H1 (cell line): ENCODE measurements around the gene CYTIP. TPM values are rescaled to one million over a fixed set of nuclear protein-coding genes. Genes with fewer than 3 reads are reported as not detected.

ENCODE experiments used
- CTCF ChIA-PET: fragments of 300-600 bp; sonication (Branson Sonifier 250); formaldehyde crosslinking; loops from one replicate; lab custom pipeline; 2021; ENCODE audit not compliant: partially characterized antibody; lab: Charles Lee
- POLR2A ChIA-PET: fragments of 300-600 bp; sonication (Branson Sonifier 250); formaldehyde crosslinking; loops from one replicate; lab custom pipeline; 2021; ENCODE audit warnings: inconsistent platforms; ENCODE audit not compliant: partially characterized antibody; lab: Charles Lee
- DNase-seq, 2 experiments: peaks; one replicate each; pipeline versions ENCODE4 v3.0.0 to v3.0.0-alpha.2; 2010 to 2022; ENCODE audit warnings: low spot score in 2 of 2, low read depth in 1 of 2, mixed read lengths in 1 of 2
- FAIRE-seq: peaks from 2 replicates; lab custom pipeline; 2011; peaks lifted over from hg19 to GRCh38; lab: Jason Lieb, UNC
- H2AFZ ChIP-seq: 2 replicates; pipeline ENCODE4 v1.8.1; 2012; ENCODE audit warnings: low read length, inconsistent platforms
- H2AK5ac ChIP-seq: 2 replicates; pipeline ENCODE4 v1.6.1; 2013; ENCODE audit warnings: low read depth, low read length
- H2BK120ac ChIP-seq: replicated peaks from 2 replicates; pipeline ENCODE3; 2013; ENCODE audit warnings: low read depth, low read length, inconsistent platforms
- H2BK12ac ChIP-seq: 2 replicates; pipeline ENCODE4 v1.6.1; 2013; ENCODE audit warnings: low read depth, low read length
- H2BK15ac ChIP-seq: 2 replicates; pipeline ENCODE4 v1.6.1; 2013; ENCODE audit warnings: low read length
- H2BK20ac ChIP-seq: 2 replicates; pipeline ENCODE4 v1.6.1; 2013; ENCODE audit warnings: low read length
- H2BK5ac ChIP-seq: 2 replicates; pipeline ENCODE4 v1.6.1; 2013; ENCODE audit warnings: low read depth, low read length
- H3K14ac ChIP-seq: 2 replicates; pipeline ENCODE4 v1.6.1; 2013; ENCODE audit warnings: inconsistent platforms; ENCODE audit not compliant: insufficient read length
- H3K18ac ChIP-seq: 2 replicates; pipeline ENCODE4 v1.6.1; 2013; ENCODE audit warnings: low read length; ENCODE audit errors: extremely low read depth
- H3K23ac ChIP-seq: 2 replicates; pipeline ENCODE4 v1.6.1; 2013; ENCODE audit warnings: inconsistent platforms; ENCODE audit not compliant: insufficient read length
- H3K23me2 ChIP-seq: 2 replicates; pipeline ENCODE4 v1.6.1; 2013; ENCODE audit warnings: low read depth, low read length
- H3K27ac ChIP-seq: 2 replicates; pipeline ENCODE4 v1.6.1; 2011; ENCODE audit warnings: low read depth, low read length, inconsistent platforms
- H3K27me3 ChIP-seq, 4 experiments: replicated peaks in 1 of 4; 1 replicate in 1 of 4; 2 replicates in 3 of 4; pipeline versions ENCODE4 v1.6.1 to v1.8.1; 2011 to 2013; ENCODE audit warnings: low read length in 3 of 4, mild to moderate bottlenecking in 3 of 4, inconsistent platforms in 2 of 4, mixed read lengths in 2 of 4, moderate library complexity in 1 of 4; ENCODE audit not compliant: control insufficient read depth in 3 of 4, insufficient read depth in 3 of 4; ENCODE audit errors: extremely low read depth in 1 of 4
- H3K36me3 ChIP-seq, 4 experiments: 2 replicates each; pipeline versions ENCODE4 v1.6.1 to v1.8.1; 2011 to 2013; ENCODE audit warnings: mild to moderate bottlenecking in 4 of 4, low read length in 3 of 4, moderate library complexity in 2 of 4, control low read depth in 1 of 4, inconsistent platforms in 1 of 4; ENCODE audit not compliant: insufficient read depth in 4 of 4, control insufficient read depth in 2 of 4
- H3K4ac ChIP-seq: replicated peaks from 2 replicates; pipeline ENCODE3; 2013; ENCODE audit warnings: low read length, low read depth, mixed read lengths, inconsistent platforms; ENCODE audit not compliant: insufficient read length
- H3K4me1 ChIP-seq, 4 experiments: replicated peaks in 1 of 4; 1 replicate in 1 of 4; 2 replicates in 3 of 4; pipeline versions ENCODE4 v1.6.1 to v1.8.1; 2011 to 2013; ENCODE audit warnings: low read length in 3 of 4, inconsistent platforms in 2 of 4, mixed read lengths in 1 of 4; ENCODE audit not compliant: insufficient read depth in 4 of 4, control insufficient read depth in 3 of 4
- H3K4me2 ChIP-seq, 2 experiments: 2 replicates each; pipeline versions ENCODE4 v1.6.1 to v1.8.1; 2011 to 2013; ENCODE audit warnings: low read depth in 2 of 2, low read length in 2 of 2, control low read depth in 1 of 2, inconsistent platforms in 1 of 2, mild to moderate bottlenecking in 1 of 2; ENCODE audit not compliant: insufficient read depth in 1 of 2
- H3K4me3 ChIP-seq, 4 experiments: fragments of 200-600, 300-600 bp in 1 of 4; sonication (generic), shearing (Covaris generic), sonication (Bioruptor Twin) in 1 of 4; 2 replicates each; pipeline versions ENCODE4 v1.5.1 to v1.8.1; 2011 to 2016; ENCODE audit warnings: low read length in 4 of 4, low read depth in 3 of 4, control low read depth in 2 of 4, inconsistent platforms in 2 of 4, mild to moderate bottlenecking in 2 of 4, mixed read lengths in 1 of 4, moderate library complexity in 1 of 4; ENCODE audit not compliant: insufficient read depth in 2 of 4; ENCODE audit errors: extremely low read depth in 1 of 4
- H3K56ac ChIP-seq: replicated peaks from 2 replicates; pipeline ENCODE3; 2013; ENCODE audit warnings: low read depth, mild to moderate bottlenecking, mixed read lengths, low read length, inconsistent platforms; ENCODE audit not compliant: insufficient read length
- H3K79me1 ChIP-seq: 2 replicates; pipeline ENCODE4 v1.6.1; 2013; ENCODE audit warnings: low read depth, low read length, control low read depth
- H3K79me2 ChIP-seq, 2 experiments: 2 replicates each; pipeline versions ENCODE4 v1.6.1 to v1.8.1; 2012 to 2013; ENCODE audit warnings: low read length in 2 of 2, mild to moderate bottlenecking in 2 of 2, inconsistent platforms in 1 of 2; ENCODE audit not compliant: insufficient read depth in 2 of 2, control insufficient read depth in 1 of 2
- H3K9ac ChIP-seq, 4 experiments: replicated peaks in 1 of 4; 1 replicate in 1 of 4; 2 replicates in 3 of 4; pipeline versions ENCODE4 v1.6.1 to v1.8.1; 2011 to 2013; ENCODE audit warnings: low read depth in 3 of 4, low read length in 3 of 4, control low read depth in 2 of 4, mild to moderate bottlenecking in 2 of 4, moderate library complexity in 2 of 4, inconsistent platforms in 1 of 4; ENCODE audit errors: extremely low read depth in 1 of 4
- H3K9me3 ChIP-seq, 2 experiments: 2 replicates each; pipeline versions ENCODE4 v1.6.1 to v1.8.1; 2012 to 2013; ENCODE audit warnings: mild to moderate bottlenecking in 2 of 2, moderate library complexity in 2 of 2, control low read depth in 1 of 2, inconsistent platforms in 1 of 2, low read depth in 1 of 2, low read length in 1 of 2, mixed read lengths in 1 of 2; ENCODE audit not compliant: insufficient read depth in 2 of 2
- H4K20me1 ChIP-seq, 2 experiments: replicated peaks in 1 of 2; 2 replicates each; pipeline versions ENCODE3 to v1.8.1; 2011 to 2013; ENCODE audit warnings: inconsistent platforms in 2 of 2, low read length in 2 of 2, mild to moderate bottlenecking in 1 of 2; ENCODE audit not compliant: insufficient read depth in 2 of 2, control insufficient read depth in 1 of 2
- H4K5ac ChIP-seq: 2 replicates; pipeline ENCODE4 v1.6.1; 2013; ENCODE audit warnings: low read length, low read depth, mixed read lengths, inconsistent platforms; ENCODE audit not compliant: insufficient read length
- H4K8ac ChIP-seq: 2 replicates; pipeline ENCODE4 v1.8.0; 2013; ENCODE audit warnings: mild to moderate bottlenecking, moderate library complexity, low read length, inconsistent platforms; ENCODE audit not compliant: insufficient read depth; ENCODE audit errors: extremely low read depth
- H4K91ac ChIP-seq: replicated peaks from 2 replicates; pipeline ENCODE3; 2013; ENCODE audit warnings: low read length, mixed read lengths, inconsistent platforms; ENCODE audit not compliant: insufficient read length
- ATF3 ChIP-seq: IDR thresholded peaks from 2 replicates; pipeline ENCODE4 v1.6.1; 2011; ENCODE audit warnings: low read depth, mild to moderate bottlenecking, low read length; ENCODE audit not compliant: insufficient read depth
- BCL11A ChIP-seq, 2 experiments: IDR thresholded peaks; one replicate each; pipeline ENCODE4 v1.6.1; 2011; ENCODE audit warnings: low read depth in 2 of 2, low read length in 2 of 2, mild to moderate bottlenecking in 2 of 2
- BRCA1 ChIP-seq: IDR thresholded peaks from 2 replicates; pipeline ENCODE4 v1.6.1; 2012; ENCODE audit warnings: low read depth, low read length, improper control_type of control experiment
- CHD1 ChIP-seq: IDR thresholded peaks from 2 replicates; pipeline ENCODE4 v1.6.1; 2012; ENCODE audit warnings: low read depth, low read length, improper control_type of control experiment
- CTBP2 ChIP-seq: IDR thresholded peaks from 2 replicates; pipeline ENCODE4 v1.7.0; 2011; ENCODE audit warnings: borderline replicate concordance, mild to moderate bottlenecking, moderate library complexity, mixed read lengths, low read length; ENCODE audit not compliant: insufficient read depth, insufficient read length
- EGR1 ChIP-seq: IDR thresholded peaks from 2 replicates; pipeline ENCODE4 v1.6.1; 2011; ENCODE audit warnings: low read depth, low read length, borderline replicate concordance
- EZH2 ChIP-seq: fragments of 200-600 bp; sonication (generic); IDR thresholded peaks from 2 replicates; pipeline ENCODE4 v1.7.1; 2012; ENCODE audit warnings: low read depth, mild to moderate bottlenecking, moderate library complexity, low read length, inconsistent platforms; ENCODE audit not compliant: severe bottlenecking
- GTF2F1 ChIP-seq: IDR thresholded peaks from 2 replicates; pipeline ENCODE4 v1.6.1; 2012; ENCODE audit warnings: low read depth, low read length, improper control_type of control experiment, borderline replicate concordance
- KDM1A ChIP-seq: fragments of 200-600, 300-600 bp; sonication (generic); IDR thresholded peaks from 2 replicates; pipeline ENCODE4 v1.7.1; 2016; ENCODE audit warnings: mild to moderate bottlenecking, low read length, borderline replicate concordance
- NANOG ChIP-seq: IDR thresholded peaks from 2 replicates; pipeline ENCODE4 v1.6.1; 2011; ENCODE audit warnings: low read length, low read depth, mild to moderate bottlenecking, inconsistent platforms; ENCODE audit not compliant: insufficient read depth, poor library complexity, severe bottlenecking
- RAD21 ChIP-seq, 2 experiments: IDR thresholded peaks in 1 of 2; conservative IDR thresholded peaks in 1 of 2; 2 replicates each; pipeline ENCODE4 v1.6.1; 2011; ENCODE audit warnings: low read depth in 2 of 2, low read length in 2 of 2, improper control_type of control experiment in 1 of 2, inconsistent platforms in 1 of 2, mild to moderate bottlenecking in 1 of 2, moderate library complexity in 1 of 2
- SP1 ChIP-seq: IDR thresholded peaks from 2 replicates; pipeline ENCODE4 v1.6.1; 2011; ENCODE audit warnings: low read depth, low read length
- TCF12 ChIP-seq: IDR thresholded peaks from 2 replicates; pipeline ENCODE4 v1.6.1; 2011; ENCODE audit warnings: low read depth, mild to moderate bottlenecking, low read length
- ZNF274 ChIP-seq: IDR thresholded peaks from 2 replicates; pipeline ENCODE4 v1.7.0; 2012; ENCODE audit warnings: low read length, borderline replicate concordance; ENCODE audit errors: extremely low read depth
- WGBS, 2 experiments: shearing (Covaris generic) in 1 of 2; methylation state at CpG; one replicate each; pipeline versions ENCODE4 v1.1.6 to v1.1.7; 2013 to 2015; ENCODE audit warnings: low lambda C conversion rate in 2 of 2, mixed read lengths in 2 of 2, inconsistent platforms in 1 of 2, low coverage in 1 of 2, missing lambda C conversion rate in 1 of 2; ENCODE audit not compliant: insufficient replicate concordance in 2 of 2, insufficient coverage in 1 of 2, insufficient read length in 1 of 2; ENCODE audit errors: extremely low coverage in 1 of 2, missing lambda C conversion rate in 1 of 2; 5-methylcytosine and 5-hydroxymethylcytosine counted together
- polyA plus RNA-seq, 7 experiments: library from polyadenylated mRNA; depleted of rRNA in 3 of 7; stranded (reverse) in 5 of 7; unstranded in 2 of 7; fragments of >200 nt in 5 of 7; fragments of 200-250 nt in 2 of 7; gene quantifications; 1 replicate in 5 of 7; 2 replicates in 1 of 7; 4 replicates in 1 of 7; pipeline versions ENCODE4 v1.2.1 to v1.2.3, GENCODE V29; 2011 to 2013; ENCODE audit warnings: missing spikeins in 2 of 7, mixed read lengths in 2 of 7
- total RNA-seq: library from RNA; stranded (reverse); fragmentation: NEBNext Ultra II Directional; extraction: Animal tissue kit (Norgen Biotek cat#: 25700); gene quantifications from 2 replicates; pipeline ENCODE4 v1.2.1, GENCODE V29; 2021

The CYTIP gene
- total and polyA plus RNA-seq, 2 of the 8 experiments (the other 6 are each of a cell fraction or from before 2014, with no cell fraction given): 0.12 TPM; not detected in 1

DNA sequence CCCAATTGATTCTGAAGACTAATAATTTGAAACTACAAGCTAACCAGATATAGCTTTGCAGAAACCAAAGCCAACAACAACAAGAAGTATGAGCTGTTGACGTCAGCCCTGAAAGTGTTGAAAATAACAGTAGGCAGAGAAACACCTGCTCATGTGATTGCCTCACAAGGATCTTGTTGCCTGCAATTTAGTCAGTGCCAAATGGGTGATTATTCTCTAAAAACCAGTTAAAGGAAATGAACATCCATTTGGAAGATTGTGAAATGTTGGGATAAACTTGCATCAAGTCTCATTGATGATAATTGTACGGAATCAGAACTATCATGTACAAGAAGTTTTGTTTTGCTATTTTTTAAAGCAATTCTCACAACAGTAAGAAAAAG, 2.8 kb downstream of the CYTIP start:
- TF ChIP-seq CHD1 (no peak), GTF2F1 (no peak), SP1 (no peak), TCF12 (no peak), EGR1 (no peak), ZNF274 (no peak), BRCA1 (no peak), KDM1A (no peak), ATF3 (no peak), BCL11A (IDR thresholded peaks at IDR 0.05; ENCODE audit: low read depth in 2 of 2, low read length in 2 of 2) (no peak), NANOG (no peak), RAD21 (IDR thresholded peaks at IDR 0.05 in 1 of 2, conservative IDR thresholded peaks at IDR 0.05 in 1 of 2; ENCODE audit: low read depth in 2 of 2, low read length in 2 of 2) (no peak), EZH2 (no peak), CTBP2 (no peak)
- H3K23me2 ChIP-seq: no peaks in the 10 kb centered on the region; the same call in 1 of the 2 replicates
- H4K20me1 ChIP-seq: no peaks in the 10 kb centered on the region
- H2BK5ac ChIP-seq: no peak overlapping the region
- POLR2A ChIA-PET: no interaction called here
- CTCF ChIA-PET: interaction anchor here (0.9 to 2.7 kb wide), 3 partner anchors 17 to 139 kb away, joined by 4 to 8 read pairs (median 6); no protein-coding TSS in a partner anchor
- FAIRE-seq: no peak
- H3K79me2 ChIP-seq: no peaks in the 10 kb centered on the region
- no peak overlapping the region for H3K9ac ChIP-seq
- 86% methylated on average over 2 of the region's 2 CpGs; no CpG with 5 or more reads in 1 of the 2 experiments for WGBS, 2 experiments
- H3K79me1 ChIP-seq: no peaks in the 10 kb centered on the region
- H4K8ac ChIP-seq: no peak overlapping the region
- no peak overlapping the region for H3K4me2 ChIP-seq
- no peak overlapping the region for H3K23ac ChIP-seq
- H3K18ac ChIP-seq: no peak overlapping the region
- no peaks in the 10 kb centered on the region for H3K36me3 ChIP-seq
- no peak overlapping the region for H2BK20ac ChIP-seq
- H3K27ac ChIP-seq: no peak overlapping the region
- no peak overlapping the region for H2BK15ac ChIP-seq
- no peak overlapping the region for H3K56ac ChIP-seq
- H3K4me1 ChIP-seq: no peaks in the 10 kb centered on the region
- H3K14ac ChIP-seq: no peak overlapping the region
- no peak overlapping the region for H4K5ac ChIP-seq
- no peak overlapping the region for H2BK120ac ChIP-seq
- no peak overlapping the region for H2AK5ac ChIP-seq
- no peak overlapping the region for H3K4ac ChIP-seq
- H2BK12ac ChIP-seq: no peak overlapping the region
- no peaks in the 10 kb centered on the region for H3K27me3 ChIP-seq
- DNase-seq: no peak
- no peak overlapping the region for H4K91ac ChIP-seq
- H2AFZ ChIP-seq: no peak overlapping the region
- H3K4me3 ChIP-seq: no peak overlapping the region
- no peaks in the 10 kb centered on the region for H3K9me3 ChIP-seq
